B cell (primary cell): Measurements from ENCODE around the gene FUOM. TPM values are rescaled to one million over a fixed set of nuclear protein-coding genes. Genes with fewer than 3 reads are reported as not detected.

Experiments used
- ATAC-seq: fragments of 200-7000 bp; cut with Tn5 transposase; one replicate; pipeline ENCODE4 v1.10.0; 2021; ENCODE audit warnings: low read depth, mild to moderate bottlenecking, moderate number of reproducible peaks, moderate library complexity
- CTCF ChIA-PET: fragments of 350-600 bp; sonication (Branson Sonifier 250); formaldehyde crosslinking; loops from one replicate; lab custom pipeline; 2021; ENCODE audit warnings: antibody characterized with exemption, inconsistent platforms; lab: Charles Lee
- POLR2A ChIA-PET: fragments of 350-600 bp; sonication (Branson Sonifier 250); formaldehyde crosslinking; loops from one replicate; lab custom pipeline; 2021; ENCODE audit warnings: antibody characterized with exemption; lab: Charles Lee
- DNase-seq: peaks from one replicate; pipeline ENCODE4 v3.0.0; 2013
- H2AFZ ChIP-seq: 2 replicates; pipeline ENCODE4 v1.6.1; 2012; ENCODE audit warnings: mild to moderate bottlenecking, low read depth, low read length; ENCODE audit not compliant: insufficient read depth, poor library complexity, severe bottlenecking
- H3K27ac ChIP-seq, 2 donors: 1 replicate in 1 of 2; 2 replicates in 1 of 2; pipeline ENCODE4 v1.5.1; 2012 to 2013; ENCODE audit warnings: low read length in 2 of 2, mild to moderate bottlenecking in 2 of 2, moderate library complexity in 1 of 2
- H3K27me3 ChIP-seq, 4 experiments: fragments of 200-600 bp in 1 of 4; sonication (generic) in 1 of 4; replicated peaks in 1 of 4; 1 replicate in 2 of 4; 2 replicates in 2 of 4; pipeline versions ENCODE4 v1.6.1 to v1.7.0; 2013 to 2016; ENCODE audit warnings: low read length in 3 of 4, mild to moderate bottlenecking in 2 of 4, mixed read lengths in 1 of 4, moderate library complexity in 1 of 4; ENCODE audit not compliant: insufficient read depth in 4 of 4, control insufficient read depth in 3 of 4; ENCODE audit errors: control extremely low read depth in 1 of 4
- H3K36me3 ChIP-seq, 2 experiments: replicated peaks in 1 of 2; 1 replicate in 1 of 2; 2 replicates in 1 of 2; pipeline versions ENCODE4 v1.6.1 to v1.7.1; 2013; ENCODE audit warnings: low read length in 1 of 2; ENCODE audit not compliant: insufficient read depth in 2 of 2, control insufficient read depth in 1 of 2; ENCODE audit errors: control extremely low read depth in 1 of 2, extremely low read depth in 1 of 2
- H3K4me1 ChIP-seq, 2 donors: fragments of 200-600 bp in 1 of 2; sonication (generic) in 1 of 2; 1 replicate in 1 of 2; 2 replicates in 1 of 2; pipeline versions ENCODE4 v1.5.1 to v1.6.1; 2013 to 2017; ENCODE audit warnings: low read length in 2 of 2; ENCODE audit not compliant: control insufficient read depth in 2 of 2, insufficient read depth in 2 of 2
- H3K4me2 ChIP-seq: replicated peaks from 2 replicates; pipeline ENCODE3; 2012; ENCODE audit warnings: mild to moderate bottlenecking, low read depth, low read length; ENCODE audit not compliant: poor library complexity, severe bottlenecking
- H3K4me3 ChIP-seq, 5 experiments: fragments of 200-600 bp in 1 of 5; sonication (generic) in 1 of 5; 1 replicate in 3 of 5; 2 replicates in 2 of 5; pipeline versions ENCODE4 v1.5.1 to v1.7.0; 2011 to 2016; ENCODE audit warnings: low read length in 4 of 5, mild to moderate bottlenecking in 4 of 5, low read depth in 2 of 5, control low read depth in 1 of 5, moderate library complexity in 1 of 5; ENCODE audit not compliant: insufficient read depth in 1 of 5; ENCODE audit errors: control extremely low read depth in 1 of 5, extremely low read depth in 1 of 5
- H3K79me2 ChIP-seq: fragments of 200-600 bp; sonication (generic); one replicate; pipeline ENCODE4 v1.6.0; 2016; ENCODE audit warnings: low read length; ENCODE audit not compliant: control insufficient read depth, insufficient read depth
- H3K9ac ChIP-seq: fragments of 200-600 bp; sonication (generic); 2 replicates; pipeline ENCODE4 v1.6.1; 2017; ENCODE audit warnings: mild to moderate bottlenecking, low read length, moderate library complexity
- H3K9me3 ChIP-seq, 3 donors: one replicate each; pipeline versions ENCODE4 v1.6.1 to v1.7.1; 2013; ENCODE audit warnings: low read length in 2 of 3; ENCODE audit not compliant: control insufficient read depth in 2 of 3, insufficient read depth in 1 of 3; ENCODE audit errors: control extremely low read depth in 1 of 3
- H4K20me1 ChIP-seq: 2 replicates; pipeline ENCODE4 v1.6.0; 2012; ENCODE audit warnings: mild to moderate bottlenecking, low read length; ENCODE audit not compliant: insufficient read depth, control insufficient read depth, poor library complexity, severe bottlenecking
- H3K27ac Mint-ChIP-seq: one replicate; pipeline ENCODE4 v1.8.0; 2021; ENCODE audit warnings: mixed read lengths
- H3K27me3 Mint-ChIP-seq: one replicate; pipeline ENCODE4 v1.8.0; 2021; ENCODE audit warnings: mixed read lengths
- H3K4me1 Mint-ChIP-seq: one replicate; pipeline ENCODE4 v1.8.0; 2021; ENCODE audit warnings: mixed read lengths
- H3K4me3 Mint-ChIP-seq: one replicate; pipeline ENCODE4 v1.8.0; 2021; ENCODE audit warnings: mixed read lengths
- H3K9me3 Mint-ChIP-seq: one replicate; pipeline ENCODE4 v1.8.0; 2022; ENCODE audit warnings: mixed read lengths; ENCODE audit not compliant: insufficient read depth
- EZH2 ChIP-seq: IDR thresholded peaks from 2 replicates; pipeline ENCODE4 v1.6.1; 2012; ENCODE audit warnings: borderline replicate concordance, low read depth, mild to moderate bottlenecking, moderate library complexity, low read length; ENCODE audit not compliant: insufficient read depth, poor library complexity, severe bottlenecking
- WGBS: methylation state at CpG from one replicate; pipeline ENCODE4 v1.1.5; 2013; ENCODE audit warnings: missing lambda C conversion rate; ENCODE audit not compliant: insufficient coverage; 5-methylcytosine and 5-hydroxymethylcytosine counted together
- intact Hi-C: fragments of 100-400 bp; cut with micrococcal nuclease; formaldehyde crosslinking; loops from one replicate; pipeline ENCODE4 v1.10.0; 2022
- polyA plus RNA-seq: library from polyadenylated mRNA; depleted of rRNA; stranded (reverse); fragments of >200 nt; gene quantifications from 2 replicates; pipeline ENCODE4 v1.2.3, GENCODE V29; 2012
- total RNA-seq, 2 donors: library from RNA; stranded (reverse); fragments of 120-200 nt in 1 of 2; gene quantifications; 1 replicate in 1 of 2; 2 replicates in 1 of 2; pipeline versions ENCODE4 v1.2.3 to v1.2.4, GENCODE V29; 2013 to 2022
- TF ChIP-seq, protein P1 (sequence below): fragments of 200-600 bp; IDR thresholded peaks from one replicate; pipeline ENCODE4 v1.8.0; 2022; ENCODE audit warnings: antibody characterized with exemption, mild to moderate bottlenecking

Gene FUOM
- total and polyA plus RNA-seq, 2 donors (not counting 1 experiment from before 2014, with no cell fraction given): 23.8 to 30.7 TPM

DNA sequence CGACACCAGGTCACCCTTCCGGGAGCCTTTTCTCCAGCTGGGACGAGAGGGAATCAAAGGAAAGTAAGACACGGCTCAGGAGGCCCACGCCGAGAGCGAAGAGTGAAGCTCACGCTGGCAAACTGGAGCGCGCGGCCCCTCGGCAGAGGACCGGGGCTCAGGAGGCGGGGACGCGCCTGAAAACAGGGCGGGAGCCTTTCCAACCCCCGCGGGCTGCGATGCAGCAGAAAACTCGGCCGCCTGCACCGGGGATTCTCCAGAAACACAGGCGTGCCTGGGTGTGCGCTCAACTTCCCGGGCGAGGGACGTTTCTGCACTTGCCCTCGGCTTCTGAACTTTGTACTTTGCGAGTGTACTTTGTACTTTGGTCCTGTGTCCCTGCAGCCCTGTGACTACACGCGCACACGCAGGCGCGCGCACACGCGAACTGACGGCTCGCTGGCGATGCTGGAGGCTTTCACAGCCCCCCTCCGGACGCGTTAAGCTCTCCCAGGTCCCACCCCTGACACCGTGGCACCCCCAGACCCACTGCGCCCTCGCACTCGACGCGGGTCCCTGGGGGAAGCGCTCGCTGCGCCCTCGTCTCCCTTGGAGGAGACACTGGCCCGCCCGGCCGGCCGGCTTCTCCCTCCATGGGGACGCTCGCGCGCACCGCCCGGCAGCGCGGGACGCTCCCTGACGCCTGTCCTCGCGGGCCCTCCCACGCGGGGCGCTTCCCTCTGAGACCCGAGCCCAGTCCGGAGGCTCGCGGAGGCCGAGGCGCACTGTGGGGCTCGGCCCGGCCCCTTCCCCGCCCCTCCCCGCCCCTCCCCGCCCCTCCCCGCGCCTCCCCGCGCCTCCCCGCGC, 20.7 kb upstream of the FUOM start:
- POLR2A ChIA-PET: interaction anchor here (0.8 to 1.3 kb wide), 2 partner anchors 11 kb away, joined by 4 read pairs; no protein-coding TSS in a partner anchor
- CTCF ChIA-PET: interaction anchor here (1.3 to 1.4 kb wide), 2 partner anchors 12 to 22 kb away, joined by 4 to 7 read pairs; no protein-coding TSS in a partner anchor

More for the DNA sequence above, 20.7 kb upstream of the FUOM start:
- Histone ChIP-seq H3K4me1 (peaks cover 34 to 44% of the 10 kb centered on the region in 2 donors), H3K4me2 (peak overlapping the region; percentile 85), H2AFZ (peak overlapping the region; percentile 93), H3K27ac (no peak overlapping the region), H3K36me3 (peaks cover 0 to 21% of the 10 kb centered on the region in 2 experiments), H4K20me1 (peaks cover 22% of the 10 kb centered on the region), H3K4me3 (peak overlapping the region; percentile 63 to 88 (median 78)), H3K27me3 (no peaks in the 10 kb centered on the region), H3K79me2 (peaks cover 33% of the 10 kb centered on the region), H3K9me3 (peaks cover 0 to 3% (median 0%) of the 10 kb centered on the region in 3 donors), H3K9ac (peak overlapping the region; percentile 74)
- Mint-ChIP-seq H3K9me3 (no peaks in the 10 kb centered on the region), H3K4me1 (peaks cover 42% of the 10 kb centered on the region), H3K4me3 (peak overlapping the region; percentile 91), H3K27ac (peak overlapping the region; percentile 91), H3K27me3 (no peaks in the 10 kb centered on the region)
- ATAC-seq: peak; percentile 56
- TF ChIP-seq EZH2: no peak
- TF ChIP-seq, protein P1, sequence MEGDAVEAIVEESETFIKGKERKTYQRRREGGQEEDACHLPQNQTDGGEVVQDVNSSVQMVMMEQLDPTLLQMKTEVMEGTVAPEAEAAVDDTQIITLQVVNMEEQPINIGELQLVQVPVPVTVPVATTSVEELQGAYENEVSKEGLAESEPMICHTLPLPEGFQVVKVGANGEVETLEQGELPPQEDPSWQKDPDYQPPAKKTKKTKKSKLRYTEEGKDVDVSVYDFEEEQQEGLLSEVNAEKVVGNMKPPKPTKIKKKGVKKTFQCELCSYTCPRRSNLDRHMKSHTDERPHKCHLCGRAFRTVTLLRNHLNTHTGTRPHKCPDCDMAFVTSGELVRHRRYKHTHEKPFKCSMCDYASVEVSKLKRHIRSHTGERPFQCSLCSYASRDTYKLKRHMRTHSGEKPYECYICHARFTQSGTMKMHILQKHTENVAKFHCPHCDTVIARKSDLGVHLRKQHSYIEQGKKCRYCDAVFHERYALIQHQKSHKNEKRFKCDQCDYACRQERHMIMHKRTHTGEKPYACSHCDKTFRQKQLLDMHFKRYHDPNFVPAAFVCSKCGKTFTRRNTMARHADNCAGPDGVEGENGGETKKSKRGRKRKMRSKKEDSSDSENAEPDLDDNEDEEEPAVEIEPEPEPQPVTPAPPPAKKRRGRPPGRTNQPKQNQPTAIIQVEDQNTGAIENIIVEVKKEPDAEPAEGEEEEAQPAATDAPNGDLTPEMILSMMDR: no peak
- intact Hi-C loops: loop anchor here (1.0 kb wide), 2 partner anchors 11 to 16 kb away; partner anchors contain the start of gene MTG1
- under 1% methylated on average over 73 of the region's 90 CpGs for WGBS
- peak; percentile 85 for DNase-seq
